ENCODE results near the gene STAP2.

The STAP2 gene

GRCh38 chr19:4326837-4327251 is 11.8 kb downstream of the STAP2 start:
- no peak for DNase-seq

GRCh38 chr19:4326215-4326836 is 12.3 kb downstream of the STAP2 start:
- DNase-seq = no peak

GRCh38 chr19:4324228-4324627 is 14.4 kb downstream of the STAP2 start:
- no peak for DNase-seq

GRCh38 chr19:4323692-4324091 is 14.9 kb downstream of the STAP2 start:
- no peak for DNase-seq

- no peak for DNase-seq
These were observed 15.5 kb downstream of the STAP2 start for GRCh38 chr19:4322942-4323665.

GRCh38 chr19:4320419-4320818 is 18.2 kb downstream of the STAP2 start:
- DNase-seq = no peak

GRCh38 chr19:4319067-4319718 is 19.4 kb downstream of the STAP2 start:
- DNase-seq = no peak

GRCh38 chr19:4318460-4318859 is 20.2 kb downstream of the STAP2 start:
- no peak for DNase-seq

- no peak for DNase-seq
These were observed 21.7 kb downstream of the STAP2 start for GRCh38 chr19:4316956-4317355.

- no peak for DNase-seq
These were observed 24.7 kb downstream of the STAP2 start for GRCh38 chr19:4313847-4314490.

GRCh38 chr19:4310247-4311121 is 28.1 kb downstream of the STAP2 start:
- DNase-seq = no peak

- no peak for DNase-seq
These were observed 33.0 kb downstream of the STAP2 start for GRCh38 chr19:4305659-4306058.

- no peak for DNase-seq
These were observed 33.4 kb downstream of the STAP2 start for GRCh38 chr19:4305257-4305612.

- DNase-seq = no peak
These were observed 33.9 kb downstream of the STAP2 start, which contains the start of gene FSD1 for GRCh38 chr19:4304538-4305256. FSD1 (plus strand) TSS chr19:4304598; CDS start chr19:4304747, 149 bp downstream.

- no peak for DNase-seq
These were observed 34.6 kb downstream of the STAP2 start for GRCh38 chr19:4303819-4304537.

GRCh38 chr19:4302243-4302640 is 36.4 kb downstream of the STAP2 start, which contains the start of gene TMIGD2:
TMIGD2 (minus strand) TSS chr19:4302389; CDS start chr19:4302385, 4 bp downstream.
- peak in 1 of 2 donors; percentile 61 for DNase-seq

- no peak for DNase-seq
These were observed 36.9 kb downstream of the STAP2 start for GRCh38 chr19:4301590-4302242.

- no peak for DNase-seq
These were observed 38.0 kb downstream of the STAP2 start for GRCh38 chr19:4300589-4300988.

- DNase-seq = no peak
These were observed 39.6 kb downstream of the STAP2 start for GRCh38 chr19:4298810-4299550.
